ENCODE data around the gene APOBEC4. TPM values are rescaled to one million over a fixed set of nuclear protein-coding genes. Genes with fewer than 3 reads are reported as not detected.
"Not testable (repeated sequence)": the region's sequence is repeated elsewhere in the genome, so short reads cannot be mapped to it uniquely, and the experiment has no call there.

The APOBEC4 gene
- total RNA-seq, 1 experiment from 2014 or later, result not detected

DNA sequence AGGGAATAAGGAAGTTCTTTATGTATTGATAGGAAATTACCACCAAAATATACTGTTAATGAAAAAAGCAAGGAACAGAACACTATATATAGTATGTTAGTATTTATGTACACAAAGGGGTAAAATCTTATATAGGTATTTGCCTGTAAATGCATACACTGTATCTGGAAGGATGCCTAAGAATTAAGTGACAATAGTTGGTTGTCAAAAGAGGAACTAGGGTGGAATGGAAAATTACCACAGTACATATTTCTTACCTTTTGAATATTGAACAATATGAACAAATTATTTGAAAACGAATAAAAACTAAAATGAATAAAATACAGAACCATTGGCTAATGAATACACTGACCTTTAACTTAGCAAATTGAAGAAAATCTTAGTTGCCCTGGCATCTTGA is 31.1 kb downstream of the APOBEC4 start:
- Histone ChIP-seq H3K9me3 (ENCODE audit: insufficient read depth, low read depth) (no peaks in the 10 kb centered on the region), H3F3A (ENCODE audit: insufficient read depth, low read depth) (peaks cover 68% of the 10 kb centered on the region), H3K27ac (peak overlapping the region; percentile 64), H3K4me3 (no peak overlapping the region), H3K27me3 (ENCODE audit: insufficient read depth, low read depth) (no peaks in the 10 kb centered on the region), H3K9me2 (ENCODE audit: insufficient read depth) (no peaks in the 10 kb centered on the region), H3K4me1 (replicated peaks; ENCODE audit: insufficient read depth) (peaks cover 33% of the 10 kb centered on the region), H2AFZ (no peak overlapping the region), H3K79me2 (ENCODE audit: low read depth) (peaks cover 11% of the 10 kb centered on the region), H4K20me1 (ENCODE audit: insufficient read depth) (no peaks in the 10 kb centered on the region; the same call in 1 of the 2 replicates), H3K36me3 (ENCODE audit: low read depth) (peaks cover 23% of the 10 kb centered on the region), H3K4me2 (no peak overlapping the region; the same call in 1 of the 2 replicates)
- TF ChIP-seq EZH2 (IDR thresholded peaks at IDR 0.05; ENCODE audit: low read depth), result no peak
- TF ChIP-seq, protein P1, sequence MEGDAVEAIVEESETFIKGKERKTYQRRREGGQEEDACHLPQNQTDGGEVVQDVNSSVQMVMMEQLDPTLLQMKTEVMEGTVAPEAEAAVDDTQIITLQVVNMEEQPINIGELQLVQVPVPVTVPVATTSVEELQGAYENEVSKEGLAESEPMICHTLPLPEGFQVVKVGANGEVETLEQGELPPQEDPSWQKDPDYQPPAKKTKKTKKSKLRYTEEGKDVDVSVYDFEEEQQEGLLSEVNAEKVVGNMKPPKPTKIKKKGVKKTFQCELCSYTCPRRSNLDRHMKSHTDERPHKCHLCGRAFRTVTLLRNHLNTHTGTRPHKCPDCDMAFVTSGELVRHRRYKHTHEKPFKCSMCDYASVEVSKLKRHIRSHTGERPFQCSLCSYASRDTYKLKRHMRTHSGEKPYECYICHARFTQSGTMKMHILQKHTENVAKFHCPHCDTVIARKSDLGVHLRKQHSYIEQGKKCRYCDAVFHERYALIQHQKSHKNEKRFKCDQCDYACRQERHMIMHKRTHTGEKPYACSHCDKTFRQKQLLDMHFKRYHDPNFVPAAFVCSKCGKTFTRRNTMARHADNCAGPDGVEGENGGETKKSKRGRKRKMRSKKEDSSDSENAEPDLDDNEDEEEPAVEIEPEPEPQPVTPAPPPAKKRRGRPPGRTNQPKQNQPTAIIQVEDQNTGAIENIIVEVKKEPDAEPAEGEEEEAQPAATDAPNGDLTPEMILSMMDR (conservative IDR thresholded peaks at IDR 0.05), result no peak
- ChIA-PET CTCF (no interaction called here), POLR2A (ENCODE audit: unreplicated experiment) (no interaction called here)
- intact Hi-C loops (cut with micrococcal nuclease; ENCODE audit: unreplicated experiment), result loop anchor here (2.0 to 10.0 kb wide), 8 partner anchors 53 to 1020 kb away; partner anchors contain the start of genes LAMC1, RGS16 and SMG7
- DNase-seq, result no peak
- no TSS peak for BruUV-seq (replicated peaks)

DNA sequence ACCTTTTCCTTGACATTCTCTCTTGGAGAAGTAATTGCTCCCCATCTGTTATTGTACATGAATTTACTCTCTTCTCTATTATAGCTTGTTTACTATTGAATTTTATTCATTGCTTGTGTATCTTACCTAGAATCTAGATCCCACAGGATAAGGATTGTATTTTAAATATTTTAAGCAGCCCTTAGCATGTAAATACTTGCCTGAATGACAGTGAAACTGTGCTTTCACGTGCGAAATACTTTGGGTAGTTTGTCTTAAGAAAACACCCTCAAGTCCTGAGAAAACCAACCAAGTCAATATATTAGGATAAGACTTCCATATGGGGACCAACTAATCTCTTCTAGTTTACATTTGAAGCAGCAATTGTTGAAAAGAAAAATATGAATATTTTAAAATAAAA is 32.8 kb downstream of the APOBEC4 start:
- peaks cover 15% of the 10 kb centered on the region; the same call in 1 of the 2 replicates for H3K36me3 ChIP-seq (ENCODE audit: low read depth)
- H3K27ac ChIP-seq, result peak overlapping the region; percentile 73
- peaks cover 33% of the 10 kb centered on the region for H3K4me1 ChIP-seq (replicated peaks; ENCODE audit: insufficient read depth)
- peaks cover 51% of the 10 kb centered on the region for H3F3A ChIP-seq (ENCODE audit: insufficient read depth, low read depth)
- intact Hi-C loops (cut with micrococcal nuclease; ENCODE audit: unreplicated experiment), result loop anchor here (5.0 to 10.0 kb wide), 5 partner anchors 148 to 1018 kb away; partner anchors contain the start of genes LAMC1, RGS16 and SMG7
- H3K27me3 ChIP-seq (ENCODE audit: insufficient read depth, low read depth), result no peaks in the 10 kb centered on the region
- ChIA-PET POLR2A (ENCODE audit: unreplicated experiment) (interaction anchor here (0.5 to 0.7 kb wide), 3 partner anchors 9 to 249 kb away, joined by 5 to 8 read pairs (median 5); no protein-coding TSS in a partner anchor), CTCF (interaction anchor here (1.1 kb wide), 1 partner anchor 12 kb away, joined by 3 read pairs; no protein-coding TSS in a partner anchor)
- no TSS peak for BruUV-seq (replicated peaks)
- peaks cover 11% of the 10 kb centered on the region for H3K79me2 ChIP-seq (ENCODE audit: low read depth)
- H3K9me2 ChIP-seq (ENCODE audit: insufficient read depth), result no peaks in the 10 kb centered on the region
- no peak for DNase-seq
- no peak overlapping the region for H2AFZ ChIP-seq
- no peaks in the 10 kb centered on the region for H4K20me1 ChIP-seq (ENCODE audit: insufficient read depth)
- no peak for TF ChIP-seq EZH2 (IDR thresholded peaks at IDR 0.05; ENCODE audit: low read depth)
- TF ChIP-seq, protein P1 (conservative IDR thresholded peaks at IDR 0.05), result no peak
- H3K4me3 ChIP-seq, result no peak overlapping the region
- H3K4me2 ChIP-seq, result peak overlapping the region; percentile 38
- no peaks in the 10 kb centered on the region for H3K9me3 ChIP-seq (ENCODE audit: insufficient read depth, low read depth)

DNA sequence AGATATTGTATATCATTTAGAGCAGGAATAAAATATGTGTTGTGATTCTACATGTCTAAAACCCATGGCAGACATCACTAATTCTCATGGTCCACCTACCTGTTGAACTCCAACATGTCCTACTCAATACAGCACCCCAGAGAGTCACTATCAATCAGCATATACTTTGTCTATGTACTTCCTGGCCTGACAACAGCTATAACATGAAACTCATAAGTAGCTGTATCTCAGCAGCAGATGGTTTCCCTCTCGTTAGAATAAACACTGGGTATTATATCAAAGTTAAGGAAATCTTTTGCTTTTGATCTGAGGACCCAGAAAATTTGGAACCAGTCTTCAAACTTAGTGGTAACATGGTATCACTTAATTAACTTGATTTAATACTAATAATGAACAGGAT is 33.3 kb downstream of the APOBEC4 start:
- H3K9me3 ChIP-seq (ENCODE audit: insufficient read depth, low read depth), result no peaks in the 10 kb centered on the region
- H3F3A ChIP-seq (ENCODE audit: insufficient read depth, low read depth), result peaks cover 46% of the 10 kb centered on the region
- ChIA-PET CTCF (interaction anchor here (1.1 kb wide), 1 partner anchor 11 kb away, joined by 3 read pairs; no protein-coding TSS in a partner anchor), POLR2A (ENCODE audit: unreplicated experiment) (interaction anchor here (0.6 to 0.7 kb wide), 2 partner anchors 50 to 153 kb away, joined by 4 to 8 read pairs; no protein-coding TSS in a partner anchor)
- H3K36me3 ChIP-seq (ENCODE audit: low read depth), result peaks cover 11% of the 10 kb centered on the region; the same call in 1 of the 2 replicates
- no peak for TF ChIP-seq EZH2 (IDR thresholded peaks at IDR 0.05; ENCODE audit: low read depth)
- TF ChIP-seq, protein P1 (conservative IDR thresholded peaks at IDR 0.05), result no peak
- H4K20me1 ChIP-seq (ENCODE audit: insufficient read depth), result no peaks in the 10 kb centered on the region
- no peaks in the 10 kb centered on the region for H3K9me2 ChIP-seq (ENCODE audit: insufficient read depth)
- H3K4me1 ChIP-seq (replicated peaks; ENCODE audit: insufficient read depth), result peaks cover 33% of the 10 kb centered on the region
- peaks cover 11% of the 10 kb centered on the region for H3K79me2 ChIP-seq (ENCODE audit: low read depth)
- no TSS peak for BruUV-seq (replicated peaks)
- DNase-seq, result no peak
- H2AFZ ChIP-seq, result no peak overlapping the region
- 0 out of 2 replicates have a peak overlapping the region, but pooled peaks have one; percentile 18 for H3K4me3 ChIP-seq
- H3K4me2 ChIP-seq, result peak overlapping the region; percentile 38
- intact Hi-C loops (cut with micrococcal nuclease; ENCODE audit: unreplicated experiment), result loop anchor here (5.0 to 10.0 kb wide), 5 partner anchors 147 to 1017 kb away; partner anchors contain the start of genes LAMC1, RGS16 and SMG7
- H3K27ac ChIP-seq, result peak overlapping the region; percentile 73
- no peaks in the 10 kb centered on the region for H3K27me3 ChIP-seq (ENCODE audit: insufficient read depth, low read depth)

DNA sequence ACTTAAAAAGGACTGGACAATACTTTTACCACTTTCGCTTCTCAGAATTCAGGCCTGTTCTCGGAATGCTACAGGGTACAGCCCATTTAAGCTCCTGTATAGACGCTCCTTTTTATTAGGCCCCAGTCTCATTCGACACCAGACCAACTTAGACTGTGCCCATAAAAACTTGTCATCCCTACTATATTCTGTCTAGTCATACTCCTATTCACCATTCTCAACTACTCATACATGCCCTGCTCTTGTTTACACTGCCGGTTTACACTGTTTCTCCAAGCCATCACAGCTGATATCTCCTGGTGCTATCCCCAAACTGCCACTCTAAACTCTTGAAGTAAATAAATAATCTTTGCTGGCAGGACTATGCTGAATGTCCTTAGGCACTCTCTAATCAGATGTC is 34.9 kb downstream of the APOBEC4 start:
- H3K4me2 ChIP-seq; H3K27me3 ChIP-seq (ENCODE audit: insufficient read depth, low read depth); H3K4me3 ChIP-seq; H3K9me2 ChIP-seq (ENCODE audit: insufficient read depth); H4K20me1 ChIP-seq (ENCODE audit: insufficient read depth); H3K9me3 ChIP-seq (ENCODE audit: insufficient read depth, low read depth); BruUV-seq (replicated peaks); POLR2A ChIA-PET (ENCODE audit: unreplicated experiment); CTCF ChIA-PET; H3K36me3 ChIP-seq (ENCODE audit: low read depth); H2AFZ ChIP-seq; intact Hi-C loops (cut with micrococcal nuclease; ENCODE audit: unreplicated experiment); DNase-seq: not testable (repeated sequence)
- peaks cover 39% of the 10 kb centered on the region for H3F3A ChIP-seq (ENCODE audit: insufficient read depth, low read depth)
- H3K27ac ChIP-seq, result peak overlapping the region; percentile 41; the same call in 1 of the 2 replicates
- peaks cover 33% of the 10 kb centered on the region for H3K4me1 ChIP-seq (replicated peaks; ENCODE audit: insufficient read depth)
- H3K79me2 ChIP-seq (ENCODE audit: low read depth), result peaks cover 11% of the 10 kb centered on the region

DNA sequence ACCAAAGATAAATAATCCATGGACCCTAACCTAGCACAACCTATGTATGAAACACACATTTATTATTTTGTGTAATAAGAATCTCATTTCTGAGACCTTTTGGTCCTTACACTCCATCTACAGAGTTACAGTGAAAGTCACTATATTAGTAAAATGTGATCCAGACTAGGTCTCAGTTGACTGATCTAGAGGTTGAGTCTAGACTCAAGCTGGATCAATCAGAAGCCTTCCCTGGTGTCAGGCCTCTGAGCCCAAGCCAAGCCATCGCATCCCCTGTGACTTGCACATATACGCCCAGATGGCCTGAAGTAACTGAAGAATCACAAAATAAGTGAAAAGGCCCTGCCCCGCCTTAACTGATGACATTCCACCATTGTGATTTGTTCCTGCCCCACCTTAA is 40.1 kb downstream of the APOBEC4 start:
- Histone ChIP-seq H3K4me1 (replicated peaks; ENCODE audit: insufficient read depth) (peaks cover 50% of the 10 kb centered on the region), H3K79me2 (ENCODE audit: low read depth) (peaks cover 13% of the 10 kb centered on the region), H3K4me2 (peak overlapping the region; percentile 61), H3F3A (ENCODE audit: insufficient read depth, low read depth) (peaks cover 35% of the 10 kb centered on the region), H3K27ac (peak overlapping the region; percentile 82)
- POLR2A ChIA-PET (ENCODE audit: unreplicated experiment); H2AFZ ChIP-seq; H3K9me3 ChIP-seq (ENCODE audit: insufficient read depth, low read depth); H3K4me3 ChIP-seq; intact Hi-C loops (cut with micrococcal nuclease; ENCODE audit: unreplicated experiment); H3K36me3 ChIP-seq (ENCODE audit: low read depth); H3K9me2 ChIP-seq (ENCODE audit: insufficient read depth); BruUV-seq (replicated peaks); CTCF ChIA-PET; H3K27me3 ChIP-seq (ENCODE audit: insufficient read depth, low read depth); H4K20me1 ChIP-seq (ENCODE audit: insufficient read depth): not testable (repeated sequence)
- DNase-seq, result peak in 1 of 2 experiments; percentile 25

Data from PC-9 (cell line).